Measurements from ENCODE around the gene CSF2RB.

Gene CSF2RB

DNA sequence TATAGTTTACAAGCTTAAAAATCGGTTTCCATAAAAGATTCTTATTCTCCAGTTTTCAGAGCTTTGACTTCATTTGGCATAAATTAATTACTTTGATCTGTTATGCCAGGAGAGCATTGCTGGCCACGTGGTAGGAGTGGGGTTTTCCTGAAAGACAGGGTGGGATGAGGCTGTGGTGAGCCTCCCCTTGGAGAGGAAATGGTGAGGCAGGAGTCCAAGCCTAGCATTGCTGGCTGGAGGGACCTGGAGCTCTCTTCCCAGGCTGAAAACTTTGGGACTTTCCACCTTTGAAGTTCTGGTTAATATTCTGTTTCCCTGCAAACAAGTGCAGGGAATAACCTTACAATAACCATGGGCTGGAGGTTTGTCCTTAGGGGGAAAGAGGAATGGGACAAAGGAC, 21.1 kb upstream of the CSF2RB start:
- DNase-seq, result no peak

DNA sequence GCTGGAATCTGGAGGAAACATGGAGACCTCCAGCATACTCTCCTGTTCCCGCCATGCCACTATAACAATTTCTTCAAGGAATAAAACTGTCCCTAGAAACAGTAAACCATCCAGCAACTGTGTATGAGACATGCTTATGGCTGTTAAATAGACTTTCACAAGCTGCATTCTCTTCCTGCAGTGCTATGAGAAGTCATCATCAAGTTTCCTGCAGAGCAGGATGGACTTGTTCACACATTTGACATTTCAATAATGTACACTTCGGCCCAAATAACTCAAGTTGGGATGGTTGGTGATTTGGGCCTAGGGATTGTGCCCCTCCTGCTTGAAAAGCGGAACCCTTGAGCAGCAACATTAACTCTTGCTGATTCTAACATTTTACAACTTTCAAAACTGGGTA, 20.2 kb upstream of the CSF2RB start:
- DNase-seq, result no peak

DNA sequence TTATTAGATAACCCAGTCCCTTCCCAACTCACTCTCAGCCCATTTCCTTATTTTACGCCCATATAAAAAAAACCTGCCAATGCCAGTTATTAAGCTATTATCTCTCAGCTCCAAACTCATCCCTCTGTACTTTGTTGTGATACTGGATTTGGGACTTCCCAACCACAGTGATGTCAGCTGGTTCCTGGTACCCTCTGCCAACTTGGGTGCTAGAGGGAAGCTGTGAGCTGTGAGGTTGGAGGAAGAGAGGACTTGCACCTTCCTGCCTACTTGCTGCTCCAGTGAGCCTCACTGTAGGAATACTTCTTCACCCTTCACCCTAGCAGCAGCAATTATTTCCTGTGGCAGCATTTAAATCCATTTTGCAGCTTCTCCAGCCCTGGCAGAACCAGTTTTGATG, 19.2 kb upstream of the CSF2RB start:
- no peak for DNase-seq

DNA sequence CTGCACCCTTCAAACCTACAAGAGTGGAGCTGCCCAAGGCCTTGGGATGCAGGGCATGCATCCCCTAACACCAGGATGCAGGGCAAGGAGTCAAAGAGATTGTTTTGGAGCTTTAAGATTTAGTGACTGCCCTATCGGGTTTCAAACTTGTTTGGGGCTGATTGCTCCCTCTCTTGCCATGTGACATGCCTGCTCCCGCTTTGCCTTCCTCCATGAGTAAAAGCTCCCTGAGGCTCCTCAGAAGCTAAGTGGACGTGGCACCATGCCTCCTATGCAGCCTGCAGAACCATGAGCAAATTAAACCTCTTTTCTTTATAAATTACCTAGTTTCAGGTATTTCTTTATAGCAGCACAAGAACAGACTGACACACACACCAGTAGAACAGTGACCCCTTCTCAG, 15.8 kb upstream of the CSF2RB start:
- no peak for DNase-seq

DNA sequence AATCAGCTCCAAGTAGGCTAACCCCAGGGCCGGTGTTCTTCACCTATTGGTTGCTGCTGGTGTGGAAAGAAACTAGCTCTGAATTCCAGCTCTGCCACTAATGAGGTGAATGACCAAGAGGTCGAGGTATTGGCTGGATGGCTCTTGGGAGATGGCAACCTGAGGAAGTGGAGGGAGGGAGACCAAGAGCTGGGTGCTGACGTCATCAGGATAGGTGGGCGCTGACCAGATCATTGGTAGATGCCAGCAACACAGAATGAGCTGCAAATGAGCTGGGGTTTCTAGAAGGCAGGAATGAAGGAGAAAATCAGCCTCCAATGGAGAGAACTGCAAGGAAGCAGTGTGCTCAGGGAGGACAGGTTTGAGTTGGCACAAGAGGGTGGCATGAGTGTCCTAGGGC, 14.7 kb upstream of the CSF2RB start:
- no peak for DNase-seq

DNA sequence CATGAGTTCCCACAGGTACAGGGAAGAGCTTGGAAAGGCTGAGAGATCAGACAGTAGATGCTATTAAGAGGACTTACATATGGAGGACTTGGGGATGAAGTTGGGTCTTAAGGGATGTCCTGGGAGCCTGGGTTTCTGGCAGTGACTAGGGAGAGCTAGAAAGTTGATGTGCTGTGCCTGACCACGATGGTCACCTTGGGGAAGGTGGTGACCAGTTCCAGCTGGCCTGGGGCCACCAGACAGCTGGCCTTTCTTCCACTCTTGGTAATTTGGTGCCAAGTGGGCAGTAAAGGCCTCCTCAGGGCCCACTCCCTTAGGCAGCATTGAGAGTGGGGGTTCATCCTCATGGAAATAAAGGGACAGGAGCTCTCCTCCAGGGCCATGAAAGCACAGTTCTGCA, 13.9 kb upstream of the CSF2RB start:
- no peak for DNase-seq

DNA sequence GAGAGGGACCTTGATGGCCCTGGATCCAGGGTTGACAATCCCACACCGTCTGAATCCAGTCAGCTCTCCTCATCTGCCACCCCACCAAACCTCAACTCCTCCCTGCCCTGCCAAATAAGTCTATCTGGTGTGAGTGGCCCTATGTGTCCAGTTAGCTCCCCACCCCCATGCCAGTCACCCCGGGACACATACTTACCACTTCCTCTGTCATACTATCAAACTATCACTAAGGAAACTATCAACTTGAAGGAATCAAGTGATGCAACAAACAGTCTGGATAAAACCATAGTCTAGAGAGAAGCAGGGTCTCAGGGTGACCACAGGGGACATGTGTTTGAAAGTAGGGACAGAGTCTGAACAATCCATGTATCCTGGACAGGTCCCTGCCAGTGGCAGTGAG, 13.2 kb upstream of the CSF2RB start:
- DNase-seq, result no peak

DNA sequence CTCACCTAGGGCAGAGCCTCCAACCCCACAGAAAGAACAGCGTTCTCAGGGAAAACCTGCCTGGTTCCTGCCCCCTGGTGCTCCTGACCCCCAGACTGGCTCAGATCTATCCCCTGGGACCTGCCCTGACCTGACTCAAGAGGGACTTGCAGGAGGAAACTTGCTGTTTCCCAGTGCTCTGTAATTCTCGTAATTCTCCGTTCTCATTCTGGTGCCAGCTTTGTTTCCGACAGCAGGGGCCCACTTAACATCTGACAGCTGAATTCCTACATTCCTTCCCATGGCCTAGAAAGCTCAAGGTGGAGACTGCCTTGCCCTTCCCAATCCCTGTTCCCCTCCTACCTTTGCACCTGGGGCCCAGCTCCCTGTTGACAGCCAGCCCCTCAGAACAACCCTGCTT, 12.5 kb upstream of the CSF2RB start:
- no peak for DNase-seq

DNA sequence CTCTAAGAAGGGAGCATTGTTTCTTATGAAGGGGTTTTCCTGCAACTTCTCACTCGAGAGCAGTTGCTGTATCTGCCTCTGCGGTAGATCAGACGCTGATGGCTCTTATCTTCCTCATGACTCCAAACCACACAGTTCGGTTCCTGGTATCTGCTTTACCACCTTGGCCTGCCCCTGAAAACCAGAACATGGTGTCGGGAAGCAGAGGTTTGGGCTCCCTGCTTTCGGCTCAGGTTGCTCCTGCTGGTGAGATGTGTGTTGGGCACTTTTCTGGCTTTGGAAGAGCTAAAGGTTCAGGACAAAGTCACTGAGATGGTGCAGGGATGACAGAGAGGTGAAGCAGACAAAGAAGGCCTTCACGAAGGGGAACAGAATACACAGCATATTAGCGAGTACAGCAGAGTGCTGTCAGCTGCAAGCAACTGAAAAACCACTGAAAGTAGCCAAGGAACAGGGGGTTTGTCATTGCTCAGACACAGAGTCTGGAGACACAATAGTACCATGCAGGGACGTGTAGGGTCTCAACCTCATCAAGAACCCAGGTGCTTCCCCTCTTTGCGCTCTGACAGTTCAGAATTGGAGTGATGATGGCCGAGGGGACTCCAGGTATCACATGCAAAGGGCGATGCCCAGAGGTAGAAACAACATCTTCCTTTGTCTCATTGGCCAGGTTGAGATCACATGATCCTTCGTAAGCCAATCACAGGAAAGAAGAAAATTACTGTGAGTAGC, 11.9 kb upstream of the CSF2RB start:
- DNase-seq, result no peak

DNA sequence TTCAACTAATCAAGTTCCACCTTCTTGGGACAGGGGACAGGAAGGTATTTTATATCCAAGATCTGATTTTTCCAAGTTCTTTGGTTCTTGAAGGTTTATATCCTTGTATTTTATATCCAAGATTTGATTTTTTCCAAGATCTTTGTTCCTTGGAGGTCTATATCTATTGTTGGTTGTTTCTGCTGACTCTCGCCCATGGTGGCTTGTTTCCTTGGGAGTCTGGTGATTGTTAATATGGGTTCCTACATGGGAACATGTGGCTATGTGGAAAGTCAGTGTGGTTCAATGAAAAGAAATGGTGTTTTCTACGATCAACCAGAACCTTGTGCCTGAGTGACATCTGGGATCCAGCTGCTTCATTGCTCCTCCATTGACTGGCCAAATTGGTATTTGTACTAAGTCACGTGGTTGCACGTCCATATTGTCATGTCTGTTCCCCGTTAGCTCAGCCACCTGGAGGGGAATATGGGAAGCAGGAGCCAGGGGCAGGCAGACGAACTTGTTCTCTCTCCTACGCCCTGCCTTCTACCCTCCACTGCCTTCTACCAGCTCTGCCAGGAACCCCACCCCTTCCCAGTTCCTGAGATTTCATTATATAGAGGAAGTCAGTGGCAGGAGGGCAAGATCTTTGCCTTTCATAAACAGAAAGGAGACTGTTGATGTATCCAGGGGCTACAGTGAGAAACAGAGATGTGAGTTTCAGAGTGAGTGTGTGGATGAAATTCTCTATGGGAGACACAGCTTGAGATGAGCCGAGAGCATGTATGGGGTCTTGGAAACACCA, 11.1 kb upstream of the CSF2RB start:
- DNase-seq, result no peak

DNA sequence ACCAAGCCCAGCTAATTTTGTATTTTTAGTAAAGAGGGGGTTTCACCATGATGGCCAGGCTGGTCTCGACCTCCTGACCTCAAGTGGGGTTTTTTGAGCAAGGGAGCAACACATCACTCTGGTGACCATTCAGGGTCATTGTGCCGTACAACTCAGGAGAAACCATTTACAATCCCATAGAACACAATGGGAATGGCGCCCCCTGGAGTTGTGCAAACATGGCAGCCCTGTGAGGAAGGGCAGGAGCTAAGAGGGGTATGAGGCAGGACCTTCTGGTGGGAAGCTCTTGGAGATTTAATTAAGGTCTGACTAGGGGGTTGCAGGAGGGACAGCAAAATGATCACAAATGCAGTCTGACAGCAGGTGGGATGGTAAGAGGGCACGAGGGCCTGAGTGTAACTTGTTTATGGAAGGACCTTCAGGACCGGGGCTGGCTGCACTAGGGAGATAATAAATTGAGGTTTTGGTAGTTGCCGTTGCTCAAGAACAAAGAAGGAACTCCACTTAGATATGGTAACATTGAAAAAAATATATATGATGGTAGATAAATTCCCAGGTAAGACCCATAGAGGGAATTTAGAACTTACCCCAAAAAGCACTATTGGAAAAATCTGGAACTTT, 9.1 kb upstream of the CSF2RB start:
- DNase-seq, result no peak

DNA sequence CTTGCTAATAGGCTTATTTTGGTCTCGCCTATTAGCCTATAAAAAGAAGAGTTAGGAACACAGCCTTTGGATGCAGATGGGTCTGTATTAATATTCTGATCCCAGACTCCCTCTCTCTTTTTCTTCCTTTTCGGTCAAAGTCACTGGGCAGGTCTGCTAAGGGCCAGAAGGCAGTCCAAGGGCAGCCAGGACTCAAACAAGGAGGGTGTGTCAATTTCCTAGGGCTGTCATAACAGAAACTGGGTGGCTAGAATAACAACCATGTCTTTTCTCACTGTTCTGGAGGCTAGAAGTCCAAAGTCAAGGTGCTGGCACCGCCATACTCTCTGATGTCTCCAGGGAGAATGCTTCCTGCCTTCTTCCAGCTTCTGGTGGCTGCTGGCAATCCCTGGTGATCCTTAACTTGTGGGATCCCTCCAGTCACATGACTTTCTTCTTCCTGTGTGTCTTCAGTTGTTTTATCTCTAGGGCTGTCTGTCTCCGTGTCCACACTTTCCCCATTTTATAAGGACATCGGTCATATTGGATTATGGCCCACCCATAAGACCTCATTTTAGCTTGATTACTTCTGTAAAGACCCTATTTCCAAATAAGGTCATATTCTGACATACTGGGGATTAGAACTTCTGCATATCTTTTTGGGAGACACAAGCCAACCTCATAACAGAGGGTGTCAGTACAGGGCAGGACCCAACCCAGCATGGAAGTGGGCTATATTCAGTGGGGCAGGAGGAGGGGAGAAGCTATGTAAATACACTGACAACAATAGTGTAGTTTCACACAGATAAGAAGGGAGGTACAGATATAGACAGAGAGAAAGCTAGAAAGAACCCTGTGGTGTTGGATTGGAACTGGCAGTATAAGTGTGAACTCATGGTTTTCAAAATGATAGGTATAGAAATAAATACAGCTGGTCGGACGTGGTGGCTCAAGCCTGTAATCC, 5.9 kb upstream of the CSF2RB start:
- DNase-seq, result no peak

DNA sequence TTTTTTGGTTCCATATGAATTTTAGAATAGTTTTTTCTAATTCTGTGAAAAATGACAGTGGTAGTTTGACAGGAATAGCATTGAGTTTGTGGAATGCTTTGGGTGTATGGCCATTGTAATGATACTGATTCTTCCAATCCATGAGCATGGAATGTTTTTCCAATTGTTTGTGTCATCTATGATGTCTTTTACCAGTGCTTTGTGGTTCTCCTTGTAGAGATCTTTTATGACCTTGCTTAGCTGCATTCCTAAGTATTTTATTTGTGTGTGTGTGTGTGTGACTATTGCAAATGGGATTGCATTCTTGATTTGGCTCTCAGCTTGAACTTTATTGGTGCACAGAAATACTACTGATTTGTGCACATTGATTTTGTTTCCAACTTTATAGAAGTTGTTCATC, 3.0 kb upstream of the CSF2RB start:
- DNase-seq, result no peak

DNA sequence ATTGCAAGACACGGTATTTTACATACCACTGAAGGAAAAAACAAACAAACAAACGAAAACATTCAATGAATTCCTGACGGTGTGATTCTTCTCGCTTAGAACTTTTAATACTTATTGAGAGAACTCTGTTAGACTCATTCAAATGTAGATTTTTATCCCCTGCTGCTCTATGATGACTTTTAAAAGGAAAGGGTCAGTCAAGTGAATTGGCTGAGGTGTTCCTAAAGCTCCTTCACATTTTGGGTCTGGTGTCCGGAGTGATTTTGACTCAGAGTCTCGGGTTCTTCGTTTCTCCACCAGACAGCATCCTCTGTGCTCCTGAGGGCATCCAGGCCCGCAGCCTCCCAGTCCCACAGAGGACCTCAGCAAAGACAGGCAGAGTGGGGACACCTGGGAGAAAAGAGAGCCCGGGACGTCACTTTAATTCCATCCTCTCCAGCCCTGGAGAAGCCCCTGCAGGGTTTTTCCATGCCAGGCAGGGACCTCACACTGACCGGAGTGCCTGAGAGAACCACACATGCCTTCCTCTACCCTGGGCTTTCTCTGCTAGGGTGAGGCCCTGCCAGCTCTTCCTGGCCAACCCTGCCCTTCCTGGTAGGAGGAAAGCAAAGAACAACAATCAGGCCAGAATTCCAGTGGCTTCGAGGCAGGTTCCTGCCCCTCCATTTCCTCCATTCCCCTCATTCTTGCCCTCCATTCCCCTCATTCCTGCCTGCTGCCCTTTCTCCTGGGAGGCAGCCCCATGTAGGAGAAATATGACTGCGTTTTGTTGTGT, 1.4 kb upstream of the CSF2RB start:
- no peak for DNase-seq

DNA sequence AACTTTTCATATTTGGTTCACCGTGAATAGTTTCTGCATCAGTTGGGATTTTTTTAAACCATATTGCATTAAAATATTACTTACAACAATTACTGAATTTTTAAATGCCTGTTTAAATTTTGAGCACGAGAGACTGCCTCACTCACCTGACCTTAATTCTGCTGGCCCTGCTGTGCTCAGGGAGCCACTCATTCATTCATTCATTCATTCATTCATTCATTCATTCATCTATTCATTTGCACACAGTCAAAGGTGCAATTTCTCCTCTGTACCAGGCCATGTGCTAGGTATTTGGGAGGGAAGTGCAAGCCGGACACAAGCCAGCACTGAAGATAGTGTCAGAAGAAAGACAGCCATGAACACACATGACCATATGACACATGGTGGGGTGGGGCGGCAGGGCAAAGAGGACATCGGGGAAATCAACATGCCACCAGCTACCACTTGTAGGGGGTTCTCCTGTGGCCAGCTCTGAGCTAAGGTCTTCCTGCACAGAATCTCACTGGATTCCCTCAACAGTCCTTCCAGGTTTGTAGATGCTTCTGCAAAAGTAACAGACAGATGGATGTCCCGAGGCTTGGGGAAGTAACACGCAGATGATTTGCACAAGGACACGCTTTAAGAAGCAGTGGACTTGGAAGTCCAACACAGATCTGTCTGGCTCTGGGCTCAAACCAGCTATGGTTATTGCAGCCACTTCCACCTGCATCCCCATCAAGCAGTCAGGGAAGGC, 568 bp upstream of the CSF2RB start:
- DNase-seq, result no peak

DNA sequence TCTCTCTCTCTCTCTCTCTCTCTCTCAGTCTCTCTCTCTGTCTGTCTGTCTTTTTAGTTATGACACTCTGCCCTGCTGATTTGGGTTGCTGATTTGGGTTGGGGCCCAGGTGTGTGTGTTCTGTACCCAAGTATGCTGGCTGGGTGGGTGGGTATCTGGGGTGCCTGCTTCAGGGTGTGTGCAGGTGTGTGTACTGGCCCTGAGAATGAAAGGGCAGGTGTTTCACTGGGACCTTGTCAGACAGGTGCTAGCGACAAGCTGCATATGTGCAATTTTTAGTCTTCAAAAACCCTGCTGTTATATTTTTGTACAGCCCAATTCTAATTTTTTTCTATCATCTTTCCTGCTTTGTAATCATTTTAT, 943 bp downstream of the CSF2RB start:
- no peak for DNase-seq

DNA sequence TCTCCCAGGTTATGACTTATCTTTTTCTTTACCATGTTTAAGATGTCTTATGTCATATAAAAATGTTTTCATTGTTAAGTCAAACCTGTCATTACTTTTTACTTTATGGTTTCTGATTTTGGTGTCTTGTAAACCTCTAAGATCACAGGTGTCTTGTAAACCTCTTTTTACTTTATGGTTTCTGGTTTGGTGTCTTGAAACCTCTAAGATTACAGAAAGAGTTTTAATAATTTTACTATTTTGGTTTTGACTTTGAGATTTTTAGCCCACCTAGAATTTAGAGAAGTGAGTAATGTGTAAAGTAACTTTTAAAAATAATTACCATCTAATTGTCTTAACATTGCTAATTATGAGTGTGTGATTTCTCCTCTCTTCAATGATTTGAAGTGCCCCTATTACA, 2.6 kb downstream of the CSF2RB start:
- no peak for DNase-seq

DNA sequence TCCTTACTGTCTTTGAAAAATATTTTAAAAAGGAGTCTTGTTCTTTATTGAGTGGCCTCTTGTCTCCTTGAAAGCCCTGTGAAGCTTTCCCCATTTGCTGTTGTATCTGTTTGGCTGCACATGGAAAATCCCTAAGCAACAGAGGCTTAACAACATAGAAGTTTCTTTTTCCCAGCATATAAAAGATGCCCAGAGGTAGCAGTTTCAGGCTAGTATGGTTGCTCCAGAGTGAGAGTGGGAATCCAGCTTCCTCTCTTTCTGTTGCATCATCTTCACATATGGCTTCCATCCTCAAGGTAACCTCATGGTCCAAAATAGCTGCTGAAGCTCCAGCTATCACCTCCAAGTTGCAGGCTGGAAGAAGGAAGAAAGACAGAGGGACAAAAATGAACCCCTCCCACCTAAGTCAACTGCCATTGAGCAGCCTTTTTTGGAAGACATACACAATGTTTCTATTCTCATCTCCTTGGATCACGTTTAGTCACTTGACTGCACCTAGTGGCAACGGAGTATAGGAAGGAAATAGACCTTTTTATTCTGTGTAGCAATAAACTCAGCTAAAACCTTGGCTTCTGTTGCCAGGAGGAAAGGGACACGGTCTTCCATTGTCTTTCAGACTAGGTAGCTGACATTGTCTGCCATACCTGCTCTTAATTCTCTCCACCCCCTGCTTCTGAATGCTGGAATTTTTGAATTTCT, 5.3 kb downstream of the CSF2RB start:
- DNase-seq, result no peak

DNA sequence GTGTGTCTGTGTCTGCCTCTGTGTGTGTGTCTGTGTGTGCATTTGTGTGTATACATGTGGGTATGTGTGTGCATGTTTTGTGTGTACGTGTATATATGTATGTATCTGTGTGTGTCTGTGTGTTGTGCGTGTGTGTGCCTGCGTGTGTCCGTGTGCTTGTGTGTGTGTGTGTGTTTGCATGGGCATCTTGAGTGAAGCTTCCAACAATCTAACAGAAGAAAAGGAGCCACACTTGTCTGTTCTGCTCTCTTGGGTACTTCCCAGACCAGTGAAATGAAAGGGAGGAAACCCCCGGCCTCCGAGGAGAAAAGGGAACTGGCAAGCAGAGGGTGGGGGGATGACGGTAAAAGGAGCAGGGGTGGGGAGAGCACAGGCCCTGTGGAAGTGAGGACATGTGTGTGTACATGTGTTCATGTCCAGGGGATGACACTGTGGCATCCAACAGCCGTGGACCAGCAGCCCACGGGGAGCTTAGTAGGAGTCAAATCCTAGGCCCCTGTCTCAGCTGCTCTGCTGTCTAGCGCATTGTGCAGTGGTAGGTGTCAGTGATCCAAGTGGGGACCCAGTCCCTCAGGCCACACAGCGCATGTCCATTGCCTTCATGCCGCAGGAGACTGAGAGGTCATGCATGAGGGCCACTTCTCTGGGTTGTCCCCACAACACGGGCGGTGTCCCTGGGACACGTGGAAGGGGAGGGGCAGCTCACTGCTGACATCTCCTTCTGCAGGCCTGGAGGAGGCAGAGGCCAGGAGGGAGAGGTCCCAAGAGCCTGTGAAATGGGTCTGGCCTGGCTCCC, 8.1 kb downstream of the CSF2RB start:
- no peak for DNase-seq

DNA sequence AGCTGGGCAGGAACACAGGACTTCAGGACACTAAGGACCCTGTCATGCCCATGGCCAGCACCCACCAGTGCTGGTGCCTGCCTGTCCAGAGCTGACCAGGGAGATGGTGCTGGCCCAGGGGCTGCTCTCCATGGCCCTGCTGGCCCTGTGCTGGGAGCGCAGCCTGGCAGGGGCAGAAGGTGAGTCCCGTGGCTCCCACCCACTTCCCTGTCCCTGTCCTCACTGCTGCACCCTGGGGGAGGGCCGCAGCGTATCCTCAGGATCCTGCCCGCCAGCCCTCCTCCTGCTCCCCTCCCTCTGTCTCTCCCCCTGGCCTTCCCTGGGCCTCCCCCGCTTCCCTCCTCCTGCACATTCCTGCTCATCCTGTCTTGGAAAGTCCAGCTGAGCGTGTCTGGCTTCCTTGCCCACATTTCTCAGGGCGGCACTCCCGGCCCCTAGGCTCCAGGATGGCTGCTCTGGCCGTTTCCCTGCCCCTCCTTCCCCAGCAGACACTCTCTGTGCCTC, 8.7 kb downstream of the CSF2RB start:
- DNase-seq, result no peak
